Brain pericyte (primary cell): ENCODE data around the gene RABGEF1.
"Not testable (repeated sequence)": the region's sequence is repeated elsewhere in the genome, so short reads cannot be mapped to it uniquely, and the experiment has no call there.

Experiments
- DNase-seq: peaks from one replicate; pipeline ENCODE4 v3.0.0-alpha.2; 2012; ENCODE audit warnings: low read depth, low spot score

Gene RABGEF1

GRCh38 chr7:66764905-66765304 is 24.4 kb downstream of the RABGEF1 start:
- DNase-seq = not testable (repeated sequence)

- not testable (repeated sequence) for DNase-seq
These were observed 24.9 kb downstream of the RABGEF1 start for GRCh38 chr7:66765322-66766025.

GRCh38 chr7:66766041-66766440 is 25.5 kb downstream of the RABGEF1 start:
- no peak for DNase-seq

GRCh38 chr7:66767486-66767885 is 27.0 kb downstream of the RABGEF1 start:
- not testable (repeated sequence) for DNase-seq

- DNase-seq = no peak
These were observed 28.6 kb downstream of the RABGEF1 start for GRCh38 chr7:66768865-66769832.

- DNase-seq = no peak
These were observed 29.4 kb downstream of the RABGEF1 start for GRCh38 chr7:66769833-66770512.

- DNase-seq = no peak
These were observed 31.3 kb downstream of the RABGEF1 start for GRCh38 chr7:66771795-66772194.

- DNase-seq = not testable (repeated sequence)
These were observed 33.2 kb downstream of the RABGEF1 start for GRCh38 chr7:66773744-66774143.

- DNase-seq = not testable (repeated sequence)
These were observed 35.9 kb downstream of the RABGEF1 start for GRCh38 chr7:66776383-66776782.

GRCh38 chr7:66776800-66777442 is 36.4 kb downstream of the RABGEF1 start:
- no peak for DNase-seq

- DNase-seq = no peak
These were observed 37.7 kb downstream of the RABGEF1 start for GRCh38 chr7:66778201-66778600.

- DNase-seq = no peak
These were observed 39.3 kb downstream of the RABGEF1 start for GRCh38 chr7:66779669-66780409.

- no peak for DNase-seq
These were observed 41.0 kb downstream of the RABGEF1 start for GRCh38 chr7:66781408-66782090.

- DNase-seq = not testable (repeated sequence)
These were observed 42.3 kb downstream of the RABGEF1 start for GRCh38 chr7:66782875-66783274.

- DNase-seq = not testable (repeated sequence)
These were observed 43.5 kb downstream of the RABGEF1 start for GRCh38 chr7:66783887-66784595.

- DNase-seq = no peak
These were observed 49.7 kb downstream of the RABGEF1 start for GRCh38 chr7:66790196-66790595.

- DNase-seq = no peak
These were observed 50.2 kb downstream of the RABGEF1 start for GRCh38 chr7:66790725-66791124.

GRCh38 chr7:66800591-66800990 is 60.1 kb downstream of the RABGEF1 start:
- no peak for DNase-seq

GRCh38 chr7:66804001-66804400 is 63.5 kb downstream of the RABGEF1 start:
- DNase-seq = no peak

GRCh38 chr7:66807736-66808135 is 67.2 kb downstream of the RABGEF1 start:
- no peak for DNase-seq
